CD4-positive, alpha-beta T cell treated with Interleukin-17A for 4 hours (primary cell): ENCODE results near the gene ZNF784.
"Not testable (repeated sequence)": the region's sequence is repeated elsewhere in the genome, so short reads cannot be mapped to it uniquely, and the experiment has no call there.

Experiments used
- DNase-seq: peaks from one replicate; pipeline ENCODE4 v3.0.0-alpha.2; 2020; ENCODE audit warnings: mixed read lengths

ZNF784 gene

DNA sequence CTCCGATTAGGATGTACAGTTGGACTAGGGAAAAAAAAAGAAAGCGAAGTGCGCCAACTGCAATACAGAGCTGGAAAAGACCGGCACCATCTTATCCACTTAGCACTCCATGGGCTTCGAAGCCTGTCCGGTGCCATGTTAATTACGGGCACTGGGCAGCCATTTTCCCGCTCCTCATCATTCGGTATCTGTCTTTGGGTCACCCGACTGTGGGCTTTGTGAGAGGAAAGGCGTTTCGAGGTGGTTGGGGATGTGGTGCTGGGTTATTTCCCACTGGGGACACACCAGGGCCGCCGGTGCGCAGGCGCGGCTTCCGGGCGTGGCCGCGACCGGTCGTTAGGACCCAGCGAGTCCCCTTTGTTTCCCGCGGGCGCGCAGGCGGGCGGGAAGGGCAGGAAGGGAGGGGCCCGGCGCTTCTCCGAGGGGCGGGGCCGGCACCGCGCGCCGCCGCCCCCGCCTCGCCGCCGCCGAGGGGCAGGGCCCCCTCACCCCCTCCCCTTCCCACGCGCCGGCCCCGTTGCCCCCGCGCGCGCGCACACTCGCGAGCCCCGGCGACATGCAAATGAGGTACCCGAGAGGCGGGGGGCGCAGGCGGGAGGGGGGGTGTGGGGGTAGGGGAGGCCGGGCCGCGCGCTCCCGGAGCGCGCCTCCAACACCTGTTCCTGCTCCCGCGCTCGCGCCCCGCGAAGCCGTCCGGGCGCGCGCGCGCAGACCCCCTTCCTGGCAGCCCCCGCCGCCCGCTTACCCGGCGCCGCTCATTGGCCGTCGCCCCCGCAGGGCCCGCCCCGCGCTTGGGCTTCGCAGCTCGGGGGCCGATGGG lies 24.3 kb downstream of the ZNF784 start, which contains the start of gene ZNF524:
ZNF524 (plus strand) TSS at position 447 of the 820 bp plus-strand sequence. CDS start 1,825 bp downstream, outside the sequence.
- DNase-seq = peak; percentile 86

DNA sequence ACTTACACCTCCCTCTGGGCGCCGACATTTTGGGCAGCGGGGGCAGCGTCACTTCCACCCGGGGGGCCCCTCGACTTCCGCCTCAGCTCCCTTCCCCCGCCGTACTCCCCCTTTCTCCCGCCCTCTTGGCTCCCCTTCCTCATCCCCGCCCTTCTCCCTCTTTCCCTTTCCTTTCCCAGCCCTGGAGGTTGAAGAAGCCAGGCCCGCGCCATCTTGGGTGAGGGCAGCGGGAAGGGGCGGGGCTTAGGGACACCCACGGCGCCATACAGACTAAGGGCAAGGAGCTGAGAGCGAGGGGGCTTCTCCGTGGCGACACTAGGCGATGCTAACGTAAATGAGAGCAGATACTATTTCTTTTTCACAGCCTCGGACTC lies 24.9 kb downstream of the ZNF784 start, which contains the start of gene FIZ1:
FIZ1 (minus strand) TSS at position 50 of the 374 bp plus-strand sequence. CDS start 1,652 bp downstream, outside the sequence.
- peak; percentile 97 for DNase-seq

DNA sequence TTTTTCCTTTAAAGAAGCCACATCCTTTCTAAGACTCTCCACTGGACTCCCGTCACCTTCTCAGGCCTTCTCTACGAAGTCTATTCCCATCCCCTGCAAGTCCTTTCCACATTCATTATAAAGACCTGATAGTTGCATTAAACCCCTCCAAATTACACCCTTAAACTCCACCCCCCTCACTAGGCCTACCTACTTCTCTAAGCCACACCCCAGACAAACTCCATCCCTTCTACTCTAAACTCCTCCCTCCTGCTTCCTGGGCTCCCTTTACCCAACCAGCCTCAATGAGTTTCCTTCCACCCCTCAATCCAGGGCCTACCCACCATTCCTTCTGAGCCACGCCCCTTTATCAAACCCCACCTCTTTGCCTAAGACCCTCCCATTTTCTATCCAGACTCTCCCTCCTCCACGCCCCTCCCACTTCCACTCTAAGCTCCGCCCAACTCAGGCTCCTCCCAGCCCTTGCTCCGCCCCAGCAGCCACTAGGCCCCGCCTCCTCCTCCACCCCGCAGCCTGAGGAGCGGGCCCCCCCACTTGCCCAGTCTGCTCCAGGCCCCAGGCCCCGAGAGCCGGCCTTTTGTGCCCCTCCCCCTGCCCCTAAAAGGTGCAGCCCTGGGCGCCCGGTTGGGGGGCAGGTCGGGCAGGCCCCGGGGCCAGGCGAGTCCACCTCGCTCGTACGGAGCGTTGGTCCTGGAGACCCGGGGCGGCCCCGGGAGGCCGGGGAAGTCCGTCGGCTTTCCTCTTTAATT lies 25.5 kb downstream of the ZNF784 start:
- peak; percentile 83 for DNase-seq

DNA sequence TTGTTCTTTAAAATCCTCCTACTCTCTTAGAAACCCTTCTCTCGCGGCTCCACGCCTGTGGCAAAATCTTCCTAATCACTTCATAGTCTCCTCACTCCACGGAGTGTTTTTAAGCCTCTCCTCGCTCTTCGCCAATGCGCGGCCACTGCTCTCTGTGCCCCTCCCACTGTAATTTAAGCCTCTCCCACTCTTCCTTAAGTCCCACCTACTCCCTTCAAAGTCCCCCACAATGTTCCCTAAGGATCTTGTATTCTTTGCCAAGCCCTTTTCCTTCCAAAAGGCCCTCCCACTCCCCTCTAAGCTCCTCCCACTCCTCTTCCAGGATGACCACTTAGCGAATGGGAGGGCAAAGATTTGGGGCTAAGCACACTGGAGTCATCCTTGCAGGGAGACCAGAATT lies 26.3 kb downstream of the ZNF784 start:
- DNase-seq = no peak

DNA sequence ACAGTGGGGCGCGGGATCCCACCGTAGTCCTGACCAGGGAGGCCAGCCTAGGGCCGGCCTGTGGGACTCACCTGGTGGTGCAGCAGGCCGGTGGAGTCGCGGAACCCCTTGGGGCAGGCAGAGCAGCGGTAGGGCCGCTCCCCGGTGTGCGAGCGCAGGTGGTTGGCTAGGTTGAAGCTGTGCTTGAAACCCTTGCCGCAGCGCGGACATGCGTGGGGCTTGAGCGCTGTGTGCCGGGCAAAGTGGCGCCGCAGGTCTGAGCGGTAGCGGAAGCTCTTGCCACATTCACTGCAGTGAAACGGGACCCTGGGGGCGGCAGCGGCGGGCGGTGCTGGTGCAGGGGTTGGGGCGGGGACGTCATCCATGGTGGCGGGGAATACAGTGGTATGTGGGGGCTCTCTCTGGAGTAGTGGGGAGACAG lies 26.9 kb downstream of the ZNF784 start:
- DNase-seq = no peak

DNA sequence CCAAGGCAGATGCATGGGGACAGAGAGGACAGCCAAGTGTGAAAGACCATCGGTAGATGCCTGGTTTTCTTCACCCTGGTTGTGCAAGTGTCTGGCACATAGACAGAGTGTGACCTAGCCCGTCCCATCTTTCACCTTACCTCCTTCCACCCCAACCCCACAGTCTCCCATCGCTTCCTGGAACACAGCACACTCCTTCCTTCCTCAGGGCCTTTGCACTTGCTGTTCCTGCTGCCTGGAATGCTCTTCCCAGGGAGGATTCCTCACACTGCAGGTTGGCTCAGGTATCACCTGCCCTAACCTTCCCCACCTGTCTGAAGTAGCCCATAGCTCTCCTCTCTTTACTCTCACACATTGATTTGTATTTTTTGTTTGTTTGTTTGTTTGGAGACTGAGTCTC lies 28.1 kb downstream of the ZNF784 start:
- no peak for DNase-seq

DNA sequence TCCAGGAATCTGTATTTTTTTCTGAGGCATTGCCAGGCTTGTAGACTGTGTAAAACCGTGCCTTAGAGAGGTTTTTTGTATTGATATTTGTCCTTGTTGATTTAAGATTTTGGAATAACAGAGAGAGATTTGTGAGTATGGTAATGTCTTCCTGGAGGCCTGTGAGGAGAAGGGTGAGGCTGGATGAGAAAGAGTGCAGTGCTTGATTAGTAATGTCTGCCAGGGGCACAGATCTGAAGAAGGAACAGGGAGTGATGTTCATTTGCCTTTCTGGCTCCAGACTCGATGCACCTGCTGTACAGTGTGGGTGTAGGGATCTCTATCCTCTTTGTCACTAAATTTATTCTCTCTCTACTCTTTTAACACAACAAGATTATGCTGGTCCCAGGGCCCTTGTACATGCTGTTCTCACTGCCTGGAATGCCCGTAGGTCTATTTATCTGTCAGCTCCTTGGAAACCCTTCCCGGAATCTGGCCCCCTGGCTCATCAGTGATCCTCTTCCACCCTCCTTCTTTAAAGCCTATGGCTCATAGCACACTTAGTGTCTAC lies 29.3 kb downstream of the ZNF784 start:
- no peak for DNase-seq

DNA sequence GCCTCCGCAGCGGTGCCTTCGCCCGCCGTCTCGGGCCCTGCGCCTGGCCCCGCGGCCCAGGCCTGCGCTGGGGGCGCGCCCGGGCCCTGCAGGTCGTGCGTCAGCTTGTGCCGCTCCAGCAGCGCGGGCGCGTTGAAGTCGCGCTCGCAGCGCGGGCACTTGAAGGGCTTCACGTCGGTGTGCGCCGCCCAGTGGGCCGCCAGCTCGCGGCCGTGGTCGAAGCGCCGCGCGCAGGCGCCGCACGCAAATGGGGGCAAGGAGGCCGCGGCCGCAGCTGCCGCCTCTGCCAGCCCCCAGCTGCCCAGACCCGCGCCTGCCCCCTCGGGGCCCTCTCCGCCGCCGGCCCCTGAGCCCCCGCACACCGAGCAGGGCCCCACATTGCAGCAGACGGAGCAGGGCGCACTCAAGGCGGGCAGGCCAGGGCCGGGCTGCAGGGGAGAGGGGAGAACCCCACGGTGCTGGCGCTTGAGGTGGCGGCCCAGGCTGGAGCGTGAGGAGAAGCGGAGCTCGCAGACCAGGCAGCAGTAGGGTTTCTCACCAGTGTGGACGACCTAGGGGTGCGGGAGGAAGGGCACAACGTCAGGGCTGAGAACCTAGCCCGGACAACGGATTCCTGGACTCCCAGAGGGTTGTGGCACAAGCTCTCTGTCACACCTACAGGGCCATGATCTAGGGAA lies 31.1 kb downstream of the ZNF784 start:
- no peak for DNase-seq

DNA sequence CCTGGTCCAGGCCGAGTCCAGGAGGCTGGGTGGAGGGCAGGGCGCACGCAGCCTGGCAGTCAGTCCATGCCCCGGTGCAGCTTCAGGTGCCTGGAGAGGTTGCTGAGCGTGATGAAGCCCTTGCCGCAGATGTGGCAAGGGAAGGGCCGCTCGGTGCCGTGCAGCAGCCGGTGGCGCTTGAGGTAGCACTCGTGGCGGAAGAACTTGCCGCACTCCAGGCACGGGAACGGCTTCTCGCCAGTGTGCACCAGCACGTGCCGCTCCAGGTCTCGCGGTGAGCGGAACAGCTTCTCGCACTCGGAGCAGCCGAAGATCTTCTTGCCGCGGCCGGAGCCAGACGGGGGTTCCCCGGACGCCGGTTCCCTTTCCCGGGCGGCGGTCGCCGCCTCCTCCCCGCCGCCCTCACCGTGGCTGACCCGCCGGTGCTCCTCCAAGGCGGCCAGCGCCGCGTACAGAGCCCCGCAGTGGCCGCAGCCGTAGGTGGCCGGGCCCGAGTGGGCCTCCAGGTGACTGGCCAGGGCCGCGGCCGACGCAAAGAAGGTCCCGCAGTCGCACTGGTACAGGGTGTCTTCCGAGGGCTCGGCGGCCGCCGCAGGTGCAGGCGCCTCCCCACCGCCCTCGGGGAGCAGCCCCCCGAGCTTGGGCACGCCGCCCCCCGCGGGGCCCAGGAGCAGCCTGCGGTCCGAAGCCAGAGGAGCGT lies 31.8 kb downstream of the ZNF784 start:
- no peak for DNase-seq

DNA sequence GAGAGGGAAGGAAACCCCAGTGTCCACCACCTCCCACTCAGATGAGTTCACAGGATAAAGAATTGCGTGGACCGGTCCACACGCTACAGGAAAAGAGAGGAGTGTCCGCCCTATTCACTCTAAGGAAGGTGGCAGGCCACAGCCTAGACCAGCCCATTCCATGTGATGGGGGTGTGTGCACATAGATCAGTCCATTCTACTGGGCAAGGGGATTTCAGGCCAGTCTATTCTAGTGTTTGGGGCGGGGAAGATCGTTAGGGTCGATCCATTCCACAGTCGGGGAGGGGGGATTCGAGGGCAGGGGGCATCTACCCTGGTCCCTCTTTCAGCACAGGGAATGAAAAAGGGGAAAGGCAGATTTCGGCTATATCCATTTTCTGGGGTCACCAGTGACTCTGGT lies 32.8 kb downstream of the ZNF784 start:
- DNase-seq = no peak

DNA sequence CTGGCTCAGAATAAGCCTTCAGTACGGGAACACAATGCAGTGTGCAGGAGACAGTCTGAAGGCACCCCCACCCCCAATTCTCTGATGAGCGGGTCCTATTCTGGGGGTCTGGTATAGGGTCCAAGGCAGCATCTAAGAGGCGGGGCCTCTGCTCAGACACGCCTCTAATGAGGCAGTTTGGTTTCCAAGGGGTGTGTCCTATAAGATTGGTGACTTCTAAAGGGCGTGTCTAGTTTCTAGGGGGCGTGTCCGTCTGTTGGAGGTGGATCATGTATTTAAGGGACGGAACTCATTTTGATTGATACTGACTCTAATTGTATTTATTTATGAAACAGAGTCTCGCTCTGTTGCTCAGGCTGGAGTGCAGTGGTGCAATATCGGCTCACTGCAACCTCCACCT lies 33.7 kb downstream of the ZNF784 start:
- DNase-seq = no peak

DNA sequence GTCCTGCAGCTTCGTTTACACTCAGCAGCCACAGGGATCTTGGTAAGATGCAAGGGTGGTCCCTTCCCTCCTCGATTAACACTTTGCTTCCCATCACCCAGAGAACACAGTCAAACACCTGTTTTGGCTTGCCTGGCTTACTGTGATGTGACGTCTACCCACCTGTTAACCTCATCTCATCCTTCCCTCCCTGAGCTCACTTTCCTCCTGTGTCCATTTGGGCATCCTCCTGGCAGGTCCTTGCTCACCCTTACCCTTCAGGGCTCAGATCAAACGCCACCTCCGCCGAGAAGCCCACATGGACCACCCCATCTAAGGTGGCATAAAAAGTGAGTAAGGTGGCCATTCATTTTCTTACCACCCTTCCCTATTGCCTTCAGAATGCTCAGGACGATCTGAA lies 34.3 kb downstream of the ZNF784 start:
- DNase-seq = no peak

DNA sequence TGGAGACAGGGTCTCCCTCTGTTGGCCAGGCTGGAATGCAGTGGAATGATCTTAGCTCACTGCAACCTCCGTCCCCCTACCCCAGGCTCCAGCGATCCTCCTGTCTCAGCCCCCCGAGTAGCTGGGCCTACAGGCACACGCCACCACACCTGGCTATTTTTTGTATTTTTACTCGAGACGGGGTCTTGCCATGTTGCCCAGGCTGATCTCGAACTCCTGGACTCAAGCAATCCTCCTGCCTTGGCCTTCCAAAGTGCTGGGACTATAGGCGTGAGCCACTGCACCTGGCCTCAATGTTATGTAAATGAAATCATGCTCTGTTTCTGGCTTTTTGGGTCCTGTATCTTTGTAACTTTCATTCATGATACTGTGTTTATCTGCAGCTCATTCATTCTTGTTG lies 35.6 kb downstream of the ZNF784 start:
- DNase-seq = no peak

DNA sequence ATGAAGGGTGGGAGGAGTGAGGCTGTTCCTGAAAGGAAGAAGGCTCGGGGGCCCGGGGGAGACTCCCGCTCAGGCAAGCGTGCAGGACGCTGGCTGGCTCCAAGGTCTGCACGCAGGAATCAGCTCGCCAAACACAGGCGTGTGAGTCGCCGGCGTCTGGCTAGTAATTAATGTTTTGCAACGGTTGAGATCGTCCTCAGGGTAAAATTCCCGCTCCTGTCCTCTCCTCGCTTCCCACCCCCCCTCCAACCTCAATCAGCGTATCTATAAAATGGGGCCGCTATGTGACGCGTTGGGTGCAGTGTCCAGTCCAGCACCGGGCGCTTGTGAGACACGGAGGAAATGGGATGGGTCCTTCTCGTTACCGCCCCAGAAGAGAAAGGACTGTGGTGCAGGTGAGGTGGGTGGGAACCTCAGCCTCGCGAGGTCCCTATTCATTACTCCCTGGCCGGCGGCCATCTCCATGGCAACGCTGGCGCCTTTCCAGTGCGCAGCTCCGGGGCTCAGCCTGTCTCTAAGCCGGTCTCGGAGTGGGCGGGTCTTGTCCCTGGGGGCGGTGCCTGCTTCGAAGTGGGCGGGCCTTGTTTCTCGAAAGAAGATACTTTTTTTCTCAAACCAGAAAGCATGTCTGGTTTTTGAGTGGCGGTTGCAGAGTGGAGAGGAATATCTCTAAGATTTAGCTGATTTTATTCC lies 37.2 kb downstream of the ZNF784 start:
- DNase-seq = peak; percentile 89

DNA sequence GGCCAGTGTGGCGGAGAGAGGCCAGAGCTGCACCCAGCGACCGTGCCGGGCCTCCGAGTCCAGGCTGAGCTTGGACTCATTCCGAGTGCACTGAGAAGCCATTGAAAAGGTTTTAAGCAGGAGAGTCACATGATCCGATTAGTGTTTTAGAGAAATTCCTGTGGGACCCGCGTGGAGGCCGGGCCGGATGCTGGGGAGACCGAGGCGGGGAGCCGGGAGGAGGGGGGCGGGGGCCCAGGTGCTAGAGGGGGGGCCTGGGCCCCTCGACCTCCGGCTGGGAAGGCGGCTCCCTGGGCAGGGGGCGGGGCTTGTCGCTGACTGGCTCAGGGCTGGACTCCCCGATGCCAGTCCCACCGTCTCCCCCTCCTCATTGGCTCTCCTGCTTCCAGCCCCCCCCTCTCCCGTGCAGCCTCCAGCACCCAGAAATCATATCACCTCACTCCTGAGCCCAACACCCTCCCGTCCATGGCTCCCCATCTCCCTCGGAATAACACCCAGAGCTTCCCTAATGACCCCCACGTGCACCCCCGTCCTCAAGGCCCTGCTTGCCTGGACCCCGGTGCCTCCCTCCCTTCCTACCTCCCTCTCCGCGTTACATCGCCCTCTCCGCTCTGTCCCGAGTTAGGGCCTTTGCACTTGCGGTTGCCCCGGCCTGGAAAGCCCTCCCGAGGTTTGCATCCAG lies 38.6 kb downstream of the ZNF784 start:
- peak; percentile 80 for DNase-seq

DNA sequence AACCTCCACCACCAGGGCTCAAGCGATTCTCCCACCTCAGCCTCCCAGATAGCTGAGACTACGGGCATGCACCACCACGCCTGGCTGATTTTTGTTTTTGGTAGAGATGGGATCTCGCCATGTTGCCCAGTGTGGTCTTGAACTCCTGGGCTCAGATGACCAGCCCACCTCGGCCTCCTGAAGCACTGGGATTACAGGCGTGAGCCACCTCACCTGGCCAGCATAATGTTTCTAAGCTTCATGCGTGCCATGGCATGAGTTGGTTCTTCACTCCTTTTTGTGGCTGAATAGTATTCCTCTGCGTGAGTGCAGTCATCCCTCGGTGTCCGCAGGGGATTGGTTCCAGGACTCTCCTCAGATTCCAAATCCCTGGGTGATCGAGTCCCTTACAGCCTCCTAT lies 39.5 kb downstream of the ZNF784 start:
- no peak for DNase-seq

DNA sequence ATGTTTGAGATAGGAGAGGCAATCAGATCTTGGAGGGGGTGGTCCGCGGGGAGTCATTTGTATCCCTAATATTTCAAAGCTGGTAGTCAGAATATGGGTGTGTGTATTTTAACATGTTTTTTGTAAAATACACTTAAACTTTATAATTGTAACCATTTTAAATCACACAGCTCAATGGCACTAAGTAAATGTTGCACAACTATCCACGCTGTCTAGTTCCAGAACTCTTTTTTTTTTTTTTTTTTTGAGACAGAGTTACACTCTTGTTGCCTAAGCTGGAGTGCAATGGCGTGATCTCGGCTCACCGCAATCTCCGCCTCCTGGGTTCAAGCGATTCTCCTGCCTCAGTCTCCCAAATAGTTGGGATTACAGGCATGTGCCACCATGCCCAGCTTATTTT lies 40.5 kb downstream of the ZNF784 start:
- DNase-seq = not testable (repeated sequence)

DNA sequence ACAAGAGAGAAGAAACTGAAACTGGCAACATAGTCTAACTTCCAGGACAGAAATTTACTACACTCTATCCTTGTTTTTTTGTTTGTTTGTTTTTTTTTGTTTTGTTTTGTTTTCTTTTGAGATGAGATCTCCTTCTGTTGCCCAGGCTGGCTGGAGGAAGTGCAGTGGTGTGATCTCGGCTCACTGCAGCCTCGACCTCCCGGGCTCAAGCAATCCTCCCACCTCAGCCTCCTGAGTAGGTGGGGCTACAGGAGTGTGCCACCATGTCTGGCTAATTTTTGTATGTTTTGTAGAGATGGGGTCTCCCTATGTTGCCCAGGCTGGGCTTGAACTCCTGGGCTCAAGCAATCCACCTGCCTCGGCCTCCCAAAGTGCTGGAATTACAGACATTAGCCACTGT lies 42.1 kb downstream of the ZNF784 start:
- DNase-seq = not testable (repeated sequence)

DNA sequence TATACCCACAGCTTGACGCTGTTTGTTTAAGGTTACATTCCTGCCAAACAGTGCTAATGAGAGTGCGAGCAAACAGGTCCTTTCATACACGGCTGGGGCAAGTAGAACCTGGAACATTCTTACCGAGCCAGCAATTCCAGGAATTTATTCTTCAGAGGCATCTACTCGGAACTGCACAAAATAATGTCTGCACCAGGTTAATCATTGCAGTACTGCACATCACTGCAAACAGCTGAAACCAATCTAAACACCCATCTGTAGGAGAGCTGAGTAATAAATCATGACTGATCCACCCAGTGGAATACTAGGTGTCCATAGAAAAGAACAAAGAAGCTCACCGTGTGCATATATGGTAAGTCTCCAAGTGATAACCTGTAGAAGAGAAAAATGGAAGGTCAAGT lies 42.5 kb downstream of the ZNF784 start:
- no peak for DNase-seq

DNA sequence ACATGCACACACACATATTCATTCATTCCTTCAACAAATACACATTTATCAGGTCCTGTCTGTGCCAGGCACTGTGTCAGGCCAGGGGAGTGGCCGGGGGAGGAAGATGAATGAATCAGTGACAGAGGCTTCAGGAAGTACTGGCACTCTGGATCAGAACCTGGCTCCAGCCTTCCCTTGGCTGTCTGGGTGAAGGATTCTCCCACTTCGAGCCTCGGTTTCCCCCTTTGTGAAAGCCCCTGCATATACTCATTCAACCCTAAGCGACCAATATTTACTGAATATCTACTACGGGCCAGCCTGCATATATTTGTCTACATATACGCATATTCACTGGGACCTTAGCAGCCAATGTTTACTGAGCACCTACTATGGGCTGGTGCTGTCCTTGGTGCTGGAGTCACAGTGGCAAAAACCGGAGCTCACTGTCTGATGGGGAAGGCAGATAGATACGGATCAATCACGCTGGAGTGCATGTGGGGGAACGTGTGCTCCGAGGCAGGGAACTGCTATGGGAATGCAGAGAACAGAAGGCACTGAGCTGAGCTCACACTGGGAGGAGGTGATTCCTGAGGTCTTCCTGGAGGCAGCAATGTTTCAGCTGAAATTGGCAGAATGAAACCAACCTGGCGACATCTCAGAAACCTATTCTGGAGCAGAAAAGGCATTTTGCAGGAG lies 43.1 kb downstream of the ZNF784 start:
- DNase-seq = peak; percentile 35
